Measurements from ENCODE around the gene MRPS34.

The MRPS34 gene

GRCh38 chr16:1782408-1783264 lies 9.7 kb upstream of the MRPS34 start, which contains the start of the genes NUBP2 and SPSB3:
Gene NUBP2, plus strand, starts transcription at chr16:1782960. Its CDS starts 61 bp downstream, at chr16:1783021.
Gene SPSB3, minus strand, starts transcription at chr16:1782571. Its CDS starts 1,088 bp downstream, at chr16:1781483.
- ChIA-PET CTCF (interaction anchor here (0.6 to 1.3 kb wide), 7 partner anchors 8 to 357 kb away, joined by 3 to 14 read pairs (median 3); partner anchors contain the start of gene MAPK8IP3), POLR2A (interaction anchor here (0.5 to 5.2 kb wide), 26 partner anchors 8 to 995 kb away, joined by 3 to 113 read pairs (median 4); partner anchors contain the start of genes CRAMP1, EME2, FAHD1 and HAGH)
- Histone ChIP-seq H3K4me3 (ENCODE audit: low read depth, low read length) (peak within 1 kb of the TSS; percentile 90), H3K4me1 (ENCODE audit: control insufficient read depth, insufficient read depth, low read length) (peaks cover 6% of the 10 kb centered on the region), H3K27ac (ENCODE audit: extremely low read depth, low read depth, low read length) (peak within 1 kb of the TSS; percentile 87), H3K9me3 (ENCODE audit: control insufficient read depth, insufficient read depth, low read depth, low read length) (no peaks in the 10 kb centered on the region), H3K36me3 (ENCODE audit: control insufficient read depth in 2 of 2, insufficient read depth in 1 of 2, low read length in 2 of 2) (peaks cover 15 to 63% of the 10 kb centered on the region in 2 experiments; a peak in 2 of 3 replicates)
- TF ChIP-seq SP2 (tag by site-specific recombination; IDR thresholded peaks at IDR 0.05) (peak; percentile 99), ZBTB48 (tag by site-specific recombination; IDR thresholded peaks at IDR 0.05) (no peak), BCL11A (tag by site-specific recombination; IDR thresholded peaks at IDR 0.05; ENCODE audit: low read depth) (0 out of 2 replicates have a peak, but pooled peaks have one; percentile 49), ZBTB11 (tag by site-specific recombination; conservative IDR thresholded peaks at IDR 0.05; ENCODE audit: low read depth) (peak; percentile 68), SCRT2 (tag by site-specific recombination; IDR thresholded peaks at IDR 0.05) (no peak), ZBTB26 (tag by site-specific recombination; optimal IDR thresholded peaks at IDR 0.05) (peak; percentile 72), HOXC10 (CRISPR knock-in tag; IDR thresholded peaks at IDR 0.05) (peak; percentile 21; the same call in 1 of the 2 replicates), KLF9 (tag by site-specific recombination; IDR thresholded peaks at IDR 0.05; ENCODE audit: low read depth) (peak; percentile 49), ZNF341 (tag by site-specific recombination; IDR thresholded peaks at IDR 0.05; ENCODE audit: low read depth) (peak; percentile 67), KLF16 (tag by site-specific recombination; IDR thresholded peaks at IDR 0.05) (0 out of 2 replicates have a peak, but pooled peaks have one; percentile 52), ZNF221 (tag by site-specific recombination; IDR thresholded peaks at IDR 0.05; ENCODE audit: borderline replicate concordance) (no peak; the same call in 1 of the 2 replicates), ZNF302 (tag by site-specific recombination; IDR thresholded peaks at IDR 0.05; ENCODE audit: low read depth) (no peak), ZFHX2 (tag by site-specific recombination; conservative IDR thresholded peaks at IDR 0.05) (peak; percentile 76), ZBTB17 (tag by site-specific recombination; IDR thresholded peaks at IDR 0.05) (peak; percentile 29; the same call in 1 of the 2 replicates), ZEB2 (tag by site-specific recombination; IDR thresholded peaks at IDR 0.05) (peak; percentile 99), ZXDB (tag by site-specific recombination; IDR thresholded peaks at IDR 0.05) (peak; percentile 85), ATF2 (tag by site-specific recombination; IDR thresholded peaks at IDR 0.05; ENCODE audit: low read depth) (no peak), SP3 (tag by site-specific recombination; IDR thresholded peaks at IDR 0.05) (peak; percentile 99), OSR2 (tag by site-specific recombination; IDR thresholded peaks at IDR 0.05) (no peak), ZNF660 (tag by site-specific recombination; IDR thresholded peaks at IDR 0.05) (peak; percentile 76; the same call in 1 of the 2 replicates), ZNF76 (tag by site-specific recombination; IDR thresholded peaks at IDR 0.05; ENCODE audit: borderline replicate concordance, low read depth) (peak; percentile 58; the same call in 1 of the 2 replicates), ZNF600 (tag by site-specific recombination; IDR thresholded peaks at IDR 0.05) (peak; percentile 68; the same call in 1 of the 2 replicates), ZSCAN30 (tag by site-specific recombination; IDR thresholded peaks at IDR 0.05) (peak; percentile 60; the same call in 1 of the 2 replicates), ZBTB20 (tag by site-specific recombination; IDR thresholded peaks at IDR 0.05) (peak; percentile 80), PBX3 (CRISPR knock-in tag; IDR thresholded peaks at IDR 0.05) (peak; percentile 98), ZNF596 (tag by site-specific recombination; IDR thresholded peaks at IDR 0.05) (0 out of 2 replicates have a peak, but pooled peaks have one; percentile 34), BCL11B (tag by site-specific recombination; IDR thresholded peaks at IDR 0.05; ENCODE audit: low read depth) (peak; percentile 89; the same call in 1 of the 2 replicates), AEBP2 (tag by site-specific recombination; IDR thresholded peaks at IDR 0.05; ENCODE audit: borderline replicate concordance) (no peak)
